Stimulated activated CD4-positive, alpha-beta T cell treated with anti-CD3 and anti-CD28 coated beads, Interleukin-1b, Interleukin-23, amount 100 ng/mL, for 48 hours (primary cell): ENCODE data around the gene GRID1.

ENCODE experiments used
- DNase-seq: peaks from one replicate; pipeline ENCODE4 v3.0.0-alpha.2; 2020

The GRID1 gene

GRCh38 chr10:86163522-86164173, 202.9 kb downstream of the GRID1 start:
- no peak for DNase-seq

GRCh38 chr10:86162696-86163400, 203.7 kb downstream of the GRID1 start:
- DNase-seq, result no peak

GRCh38 chr10:86162036-86162435, 204.6 kb downstream of the GRID1 start:
- no peak for DNase-seq

GRCh38 chr10:86160890-86161585, 205.6 kb downstream of the GRID1 start:
- no peak for DNase-seq

GRCh38 chr10:86159797-86160196, 206.8 kb downstream of the GRID1 start:
- no peak for DNase-seq

- no peak for DNase-seq
Observed at GRCh38 chr10:86155054-86155921, 211.3 kb downstream of the GRID1 start.

GRCh38 chr10:86153751-86154150, 212.8 kb downstream of the GRID1 start:
- DNase-seq, result no peak

- no peak for DNase-seq
Observed at GRCh38 chr10:86152911-86153310, 213.7 kb downstream of the GRID1 start.

GRCh38 chr10:86152354-86152753, 214.2 kb downstream of the GRID1 start:
- no peak for DNase-seq

- no peak for DNase-seq
Observed at GRCh38 chr10:86151613-86152012, 215.0 kb downstream of the GRID1 start.

GRCh38 chr10:86149257-86149656, 217.3 kb downstream of the GRID1 start:
- no peak for DNase-seq

- DNase-seq, result no peak
Observed at GRCh38 chr10:86148117-86148516, 218.5 kb downstream of the GRID1 start.

GRCh38 chr10:86144301-86144700, 222.3 kb downstream of the GRID1 start:
- DNase-seq, result no peak

GRCh38 chr10:86141896-86142295, 224.7 kb downstream of the GRID1 start:
- DNase-seq, result no peak

- peak; percentile 22 for DNase-seq
Observed at GRCh38 chr10:86139066-86139657, 227.4 kb downstream of the GRID1 start.

- no peak for DNase-seq
Observed at GRCh38 chr10:86138551-86139065, 228.0 kb downstream of the GRID1 start.

GRCh38 chr10:86137561-86137960, 229.0 kb downstream of the GRID1 start:
- DNase-seq, result no peak

- no peak for DNase-seq
Observed at GRCh38 chr10:86136934-86137333, 229.7 kb downstream of the GRID1 start.

GRCh38 chr10:86135191-86135590, 231.4 kb downstream of the GRID1 start:
- DNase-seq, result no peak

- DNase-seq, result no peak
Observed at GRCh38 chr10:86130737-86131475, 235.7 kb downstream of the GRID1 start.

- DNase-seq, result no peak
Observed at GRCh38 chr10:86130041-86130440, 236.6 kb downstream of the GRID1 start.

GRCh38 chr10:86128360-86128759, 238.2 kb downstream of the GRID1 start:
- no peak for DNase-seq
